Astrocyte of the spinal cord (primary cell): ENCODE results near the gene OTX2.

ENCODE experiments used
- DNase-seq: peaks from one replicate; pipeline ENCODE4 v3.0.0; 2011; ENCODE audit warnings: low read depth, low spot score
- H3K4me3 ChIP-seq: 2 replicates; pipeline ENCODE4 v1.5.1; 2011; ENCODE audit warnings: low read depth, mild to moderate bottlenecking, low read length, moderate library complexity
- in situ Hi-C: cut with HindIII; loops from 2 replicates; pipeline ENCODE4 v1.10.0; 2017; ENCODE audit warnings: low sequenced_read_pairs
- TF ChIP-seq, protein P1 (sequence below): IDR thresholded peaks from 2 replicates; pipeline ENCODE4 v1.5.1; 2012; ENCODE audit warnings: low read depth, mild to moderate bottlenecking, low read length, inconsistent platforms

Gene OTX2

GRCh38 chr14:56803816-56804535, 6.3 kb downstream of the OTX2 start:
- DNase-seq, result no peak
- H3K4me3 ChIP-seq, result no peak overlapping the region
- TF ChIP-seq, protein P1, sequence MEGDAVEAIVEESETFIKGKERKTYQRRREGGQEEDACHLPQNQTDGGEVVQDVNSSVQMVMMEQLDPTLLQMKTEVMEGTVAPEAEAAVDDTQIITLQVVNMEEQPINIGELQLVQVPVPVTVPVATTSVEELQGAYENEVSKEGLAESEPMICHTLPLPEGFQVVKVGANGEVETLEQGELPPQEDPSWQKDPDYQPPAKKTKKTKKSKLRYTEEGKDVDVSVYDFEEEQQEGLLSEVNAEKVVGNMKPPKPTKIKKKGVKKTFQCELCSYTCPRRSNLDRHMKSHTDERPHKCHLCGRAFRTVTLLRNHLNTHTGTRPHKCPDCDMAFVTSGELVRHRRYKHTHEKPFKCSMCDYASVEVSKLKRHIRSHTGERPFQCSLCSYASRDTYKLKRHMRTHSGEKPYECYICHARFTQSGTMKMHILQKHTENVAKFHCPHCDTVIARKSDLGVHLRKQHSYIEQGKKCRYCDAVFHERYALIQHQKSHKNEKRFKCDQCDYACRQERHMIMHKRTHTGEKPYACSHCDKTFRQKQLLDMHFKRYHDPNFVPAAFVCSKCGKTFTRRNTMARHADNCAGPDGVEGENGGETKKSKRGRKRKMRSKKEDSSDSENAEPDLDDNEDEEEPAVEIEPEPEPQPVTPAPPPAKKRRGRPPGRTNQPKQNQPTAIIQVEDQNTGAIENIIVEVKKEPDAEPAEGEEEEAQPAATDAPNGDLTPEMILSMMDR, result no peak
- in situ Hi-C loops, result no loop called here

GRCh38 chr14:56801920-56802319, 8.4 kb downstream of the OTX2 start:
- DNase-seq, result no peak
- in situ Hi-C loops, result no loop called here

DNA sequence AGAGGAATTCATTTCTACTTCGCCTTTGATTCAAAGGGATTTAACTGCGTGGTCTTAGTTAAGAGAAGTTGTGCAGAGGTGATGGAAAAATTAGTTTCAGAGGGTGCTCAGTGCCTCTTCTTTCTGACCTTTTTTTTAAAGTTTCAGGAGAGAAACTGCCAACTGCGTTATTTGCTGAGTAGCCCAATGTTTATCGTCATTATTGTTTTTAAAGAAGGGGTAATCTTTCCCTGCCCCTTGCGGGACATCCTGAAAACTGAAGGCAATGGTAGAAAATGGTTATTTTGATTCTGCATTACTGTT, 11.0 kb downstream of the OTX2 start:
- in situ Hi-C loops, result no loop called here
- TF ChIP-seq, protein P1, result no peak

More at GRCh38 chr14:56801920-56802319, 8.4 kb downstream of the OTX2 start:
- no peak overlapping the region for H3K4me3 ChIP-seq
- TF ChIP-seq, protein P1, result no peak

GRCh38 chr14:56798447-56799342, 11.6 kb downstream of the OTX2 start:
- in situ Hi-C loops, result no loop called here
- H3K4me3 ChIP-seq, result no peak overlapping the region
- DNase-seq, result no peak
- TF ChIP-seq, protein P1, result no peak

More for the DNA sequence above, 11.0 kb downstream of the OTX2 start:
- no peak for DNase-seq
- H3K4me3 ChIP-seq, result no peak overlapping the region

DNA sequence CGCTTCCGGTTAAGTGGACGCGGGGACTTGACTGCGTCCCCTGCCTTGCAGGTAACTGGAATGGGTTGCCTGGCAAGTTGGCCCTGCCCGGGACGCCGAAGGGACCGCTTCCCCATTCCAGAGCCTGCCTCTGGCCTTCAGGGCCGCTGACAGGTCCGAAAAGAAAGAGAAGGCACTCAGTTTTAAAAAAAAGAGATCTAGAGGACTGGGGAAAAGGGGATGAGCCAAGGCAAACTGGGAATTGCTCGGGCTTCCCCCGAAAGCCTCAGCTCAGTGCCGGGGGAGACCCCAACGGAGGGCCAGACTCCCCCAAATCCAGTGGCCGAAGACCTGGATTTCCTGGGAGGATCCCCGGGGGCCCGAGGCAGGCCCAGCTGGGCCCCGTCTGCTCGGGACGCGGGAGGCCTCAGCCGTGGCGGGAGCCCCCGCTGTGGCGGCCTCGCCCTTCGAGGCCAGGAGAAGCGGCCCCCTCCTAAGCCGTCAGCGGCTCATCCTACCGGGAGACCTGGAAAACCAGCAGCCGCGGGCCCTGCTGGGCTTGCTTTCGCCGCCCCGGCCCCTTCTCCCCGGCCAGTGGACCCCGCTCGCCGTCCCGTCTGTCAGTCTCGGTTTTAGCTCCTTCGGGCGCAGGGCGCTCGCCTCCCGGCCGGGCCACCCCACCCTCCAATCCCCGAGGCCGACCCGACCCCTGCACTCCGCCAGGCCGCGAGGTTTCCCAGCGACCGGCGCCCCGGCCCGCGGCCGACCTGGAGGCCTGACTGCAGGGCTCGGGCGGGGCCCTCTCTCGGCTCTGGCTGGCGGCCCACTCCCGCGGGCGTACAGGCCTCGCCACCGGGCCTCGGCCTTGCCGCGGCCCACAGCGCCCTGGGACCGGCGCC, 12.5 kb downstream of the OTX2 start:
- in situ Hi-C loops, result no loop called here
- no peak for DNase-seq
- H3K4me3 ChIP-seq, result no peak overlapping the region
- TF ChIP-seq, protein P1, result no peak

- DNase-seq, result no peak
- TF ChIP-seq, protein P1, result no peak
- H3K4me3 ChIP-seq, result no peak overlapping the region
- in situ Hi-C loops, result no loop called here
Observed at GRCh38 chr14:56797003-56797568, 13.2 kb downstream of the OTX2 start.
